ENCODE data around the gene CEP85. TPM values are rescaled to one million over a fixed set of nuclear protein-coding genes. Genes with fewer than 3 reads are reported as not detected.

Gene CEP85
- total RNA-seq, 1 experiment from 2014 or later: 38.6 TPM

DNA sequence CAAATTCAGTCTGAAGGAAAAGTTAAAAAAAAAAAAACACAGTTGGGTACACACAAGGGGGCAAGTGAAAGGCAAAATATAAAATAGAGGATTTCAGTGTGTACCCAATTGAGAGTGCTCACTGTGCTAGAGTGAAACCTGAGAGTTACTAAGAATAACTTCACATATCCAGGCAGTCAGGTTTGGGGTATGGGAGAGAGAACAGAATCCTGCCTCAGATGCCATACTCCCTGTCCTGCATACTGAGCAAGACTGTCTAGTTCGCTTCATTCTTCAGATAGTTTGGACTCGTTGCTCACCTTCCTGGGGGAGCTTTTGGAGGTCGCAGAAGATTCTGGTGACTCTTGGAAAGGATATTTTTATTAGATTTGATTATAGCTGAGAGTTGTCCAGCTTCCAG lies 20.4 kb downstream of the CEP85 start:
- Histone ChIP-seq H3K27me3 (ENCODE audit: insufficient read depth, low read length) (no peaks in the 10 kb centered on the region), H3K4me2 (ENCODE audit: insufficient read depth, insufficient read length, low read length) (no peak overlapping the region), H3K27ac (ENCODE audit: insufficient read length, low read depth, low read length) (no peak overlapping the region), H3K14ac (ENCODE audit: insufficient read depth, low read length) (no peak overlapping the region), H3K18ac (ENCODE audit: insufficient read length, low read depth, low read length) (no peak overlapping the region), H2AFZ (ENCODE audit: low read length) (no peak overlapping the region), H3K4ac (ENCODE audit: low read depth, low read length) (no peak overlapping the region), H3T11ph (ENCODE audit: low read length) (no peak overlapping the region), H3K9ac (ENCODE audit: extremely low read depth, insufficient read length, low read length) (no peak overlapping the region), H2BK120ac (ENCODE audit: low read depth, low read length, poor library complexity, severe bottlenecking) (no peak overlapping the region), H2BK20ac (ENCODE audit: low read depth, low read length, poor library complexity, severe bottlenecking) (no peak overlapping the region), H2AK5ac (ENCODE audit: insufficient read length, low read length) (no peak overlapping the region), H3K79me1 (ENCODE audit: insufficient read depth, low read depth, low read length, poor library complexity, severe bottlenecking) (peaks cover 4% of the 10 kb centered on the region), H4K20me1 (ENCODE audit: control insufficient read depth, insufficient read depth, insufficient read length) (no peaks in the 10 kb centered on the region), H3K56ac (ENCODE audit: insufficient read length, low read depth, low read length) (no peak overlapping the region), H3K79me2 (ENCODE audit: insufficient read depth, low read length) (no peaks in the 10 kb centered on the region; the same call in 1 of the 2 replicates), H3K23me2 (ENCODE audit: insufficient read length, low read depth, low read length, poor library complexity, severe bottlenecking) (no peaks in the 10 kb centered on the region), H4K8ac (replicated peaks; ENCODE audit: insufficient read length, low read depth, low read length) (no peak overlapping the region), H4K5ac (ENCODE audit: insufficient read length, low read depth, low read length) (no peak overlapping the region), H3K4me1 (ENCODE audit: insufficient read depth, low read length) (no peaks in the 10 kb centered on the region), H3K9me3 (ENCODE audit: control insufficient read depth, low read depth, low read length) (no peaks in the 10 kb centered on the region), H2BK12ac (ENCODE audit: insufficient read length, low read depth, low read length) (no peak overlapping the region), H4K91ac (ENCODE audit: insufficient read length, low read depth, low read length) (no peak overlapping the region), H3K23ac (ENCODE audit: insufficient read length, low read depth, low read length) (no peak overlapping the region), H2BK5ac (ENCODE audit: insufficient read length, low read length) (no peak overlapping the region), H2BK15ac (ENCODE audit: low read depth, low read length) (no peak overlapping the region)
- DNase-seq: no peak
- peak overlapping the region in 1 of 3 experiments; percentile 77; a peak in 1 of 7 replicates for H3K27ac Mint-ChIP-seq
- peaks cover 2 to 3% of the 10 kb centered on the region in 2 experiments; a peak in 3 of 5 replicates for H3K9me3 Mint-ChIP-seq
- TF ChIP-seq, protein P1, sequence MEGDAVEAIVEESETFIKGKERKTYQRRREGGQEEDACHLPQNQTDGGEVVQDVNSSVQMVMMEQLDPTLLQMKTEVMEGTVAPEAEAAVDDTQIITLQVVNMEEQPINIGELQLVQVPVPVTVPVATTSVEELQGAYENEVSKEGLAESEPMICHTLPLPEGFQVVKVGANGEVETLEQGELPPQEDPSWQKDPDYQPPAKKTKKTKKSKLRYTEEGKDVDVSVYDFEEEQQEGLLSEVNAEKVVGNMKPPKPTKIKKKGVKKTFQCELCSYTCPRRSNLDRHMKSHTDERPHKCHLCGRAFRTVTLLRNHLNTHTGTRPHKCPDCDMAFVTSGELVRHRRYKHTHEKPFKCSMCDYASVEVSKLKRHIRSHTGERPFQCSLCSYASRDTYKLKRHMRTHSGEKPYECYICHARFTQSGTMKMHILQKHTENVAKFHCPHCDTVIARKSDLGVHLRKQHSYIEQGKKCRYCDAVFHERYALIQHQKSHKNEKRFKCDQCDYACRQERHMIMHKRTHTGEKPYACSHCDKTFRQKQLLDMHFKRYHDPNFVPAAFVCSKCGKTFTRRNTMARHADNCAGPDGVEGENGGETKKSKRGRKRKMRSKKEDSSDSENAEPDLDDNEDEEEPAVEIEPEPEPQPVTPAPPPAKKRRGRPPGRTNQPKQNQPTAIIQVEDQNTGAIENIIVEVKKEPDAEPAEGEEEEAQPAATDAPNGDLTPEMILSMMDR (conservative IDR thresholded peaks at IDR 0.05): no peak
- WGBS (ENCODE audit: extremely low coverage, insufficient read length, low lambda C conversion rate): no CpG with 5 or more reads among the region's 3 CpGs
- no peaks in the 10 kb centered on the region for H3K27me3 Mint-ChIP-seq (ENCODE audit: low read depth)
- H3K36me3 Mint-ChIP-seq (ENCODE audit: insufficient read depth in 1 of 3, low read depth in 3 of 3): peaks cover 50 to 75% (median 75%) of the 10 kb centered on the region in 3 experiments
- H3K4me3 Mint-ChIP-seq: no peak overlapping the region
- no peaks in the 10 kb centered on the region for H3K4me1 Mint-ChIP-seq
